HCT116 (cell line): Measurements from ENCODE around the gene YWHAQ.

ENCODE experiments used
- EGR1 ChIP-seq: IDR thresholded peaks from 2 replicates; pipeline ENCODE4 v1.6.1; 2012; ENCODE audit warnings: low read depth
- EZH2 ChIP-seq: fragments of 200-600 bp; sonication (generic); IDR thresholded peaks from 2 replicates; pipeline ENCODE4 v1.6.1; 2017; ENCODE audit warnings: antibody characterized with exemption, mixed run types
- EZH2phosphoT487 ChIP-seq: fragments of 200-600 bp; IDR thresholded peaks from 2 replicates; pipeline ENCODE4 v1.6.1; 2018; ENCODE audit warnings: antibody characterized with exemption, borderline replicate concordance
- POLR2A ChIP-seq: IDR thresholded peaks from 2 replicates; pipeline ENCODE4 v1.7.0; 2011; ENCODE audit warnings: borderline replicate concordance; ENCODE audit not compliant: insufficient read depth, insufficient read length; ENCODE audit errors: extremely low read depth
- POLR2AphosphoS5 ChIP-seq: IDR thresholded peaks from 2 replicates; pipeline ENCODE4 v1.6.1; 2011; ENCODE audit warnings: mild to moderate bottlenecking, low read depth, low read length, moderate library complexity
- YY1 ChIP-seq: IDR thresholded peaks from 2 replicates; pipeline ENCODE4 v1.6.1; 2011; ENCODE audit warnings: low read length, low read depth, moderate library complexity, mild to moderate bottlenecking; ENCODE audit not compliant: insufficient replicate concordance; ENCODE audit errors: extremely low read depth
- ZFX ChIP-seq: fragments of 450-650 bp; IDR thresholded peaks from 2 replicates; pipeline ENCODE4 v1.6.1; 2017
- TF ChIP-seq, protein P1 (sequence below), 3 experiments: fragments of 200-600 bp in 1 of 3; sonication (generic) in 1 of 3; IDR thresholded peaks in 2 of 3; conservative IDR thresholded peaks in 1 of 3; 2 replicates each; pipeline ENCODE4 v1.5.1; 2012 to 2017; ENCODE audit warnings: low read depth in 2 of 3, low read length in 2 of 3, antibody characterized with exemption in 1 of 3, borderline replicate concordance in 1 of 3, control low read depth in 1 of 3, mild to moderate bottlenecking in 1 of 3, mixed read lengths in 1 of 3, mixed run types in 1 of 3, moderate library complexity in 1 of 3; ENCODE audit not compliant: insufficient read depth in 1 of 3

DNA sequence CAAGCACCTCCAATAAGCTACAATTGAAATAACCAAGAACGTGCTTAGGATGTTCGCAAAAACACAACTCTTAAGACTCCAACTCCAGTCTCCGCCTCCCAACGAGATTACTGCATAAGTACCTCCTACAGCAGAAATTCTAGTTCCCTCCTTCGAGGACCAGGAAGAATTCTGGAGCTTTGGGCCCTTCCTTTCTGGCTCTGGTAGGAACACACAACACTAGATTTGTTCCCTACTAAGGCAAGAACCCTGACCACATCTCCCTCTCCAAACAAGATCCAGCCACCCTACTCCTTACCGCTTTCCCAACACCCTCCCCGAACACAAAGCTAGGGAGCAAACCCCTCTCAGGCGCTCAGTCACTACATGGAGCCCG lies 75.9 kb downstream of the YWHAQ start:
- TF ChIP-seq POLR2AphosphoS5, result no peak; the same call in 1 of the 2 replicates
- no peak for TF ChIP-seq YY1
- no peak for TF ChIP-seq EGR1
- TF ChIP-seq EZH2, result no peak
- TF ChIP-seq POLR2A, result no peak
- TF ChIP-seq, protein P1, sequence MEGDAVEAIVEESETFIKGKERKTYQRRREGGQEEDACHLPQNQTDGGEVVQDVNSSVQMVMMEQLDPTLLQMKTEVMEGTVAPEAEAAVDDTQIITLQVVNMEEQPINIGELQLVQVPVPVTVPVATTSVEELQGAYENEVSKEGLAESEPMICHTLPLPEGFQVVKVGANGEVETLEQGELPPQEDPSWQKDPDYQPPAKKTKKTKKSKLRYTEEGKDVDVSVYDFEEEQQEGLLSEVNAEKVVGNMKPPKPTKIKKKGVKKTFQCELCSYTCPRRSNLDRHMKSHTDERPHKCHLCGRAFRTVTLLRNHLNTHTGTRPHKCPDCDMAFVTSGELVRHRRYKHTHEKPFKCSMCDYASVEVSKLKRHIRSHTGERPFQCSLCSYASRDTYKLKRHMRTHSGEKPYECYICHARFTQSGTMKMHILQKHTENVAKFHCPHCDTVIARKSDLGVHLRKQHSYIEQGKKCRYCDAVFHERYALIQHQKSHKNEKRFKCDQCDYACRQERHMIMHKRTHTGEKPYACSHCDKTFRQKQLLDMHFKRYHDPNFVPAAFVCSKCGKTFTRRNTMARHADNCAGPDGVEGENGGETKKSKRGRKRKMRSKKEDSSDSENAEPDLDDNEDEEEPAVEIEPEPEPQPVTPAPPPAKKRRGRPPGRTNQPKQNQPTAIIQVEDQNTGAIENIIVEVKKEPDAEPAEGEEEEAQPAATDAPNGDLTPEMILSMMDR (IDR thresholded peaks at IDR 0.05 in 2 of 3, conservative IDR thresholded peaks at IDR 0.05 in 1 of 3; ENCODE audit: borderline replicate concordance in 1 of 3, insufficient read depth in 1 of 3, low read depth in 2 of 3, low read length in 2 of 3), result no peak
- no peak for TF ChIP-seq ZFX
- no peak for TF ChIP-seq EZH2phosphoT487
